ENCODE measurements around the gene EDC4. TPM values are rescaled to one million over a fixed set of nuclear protein-coding genes. Genes with fewer than 3 reads are reported as not detected.

Gene EDC4
- total and polyA plus RNA-seq, 2 experiments from 2014 or later, result 46.3 to 59.0 TPM

GRCh38 chr16:67930678-67931211, 57.9 kb downstream of the EDC4 start:
- Histone ChIP-seq H3K27ac (no peak overlapping the region), H3K4me3 (no peak overlapping the region), H3K9me2 (replicated peaks; ENCODE audit: insufficient read depth) (no peaks in the 10 kb centered on the region), H3K4me1 (ENCODE audit: insufficient read depth) (no peaks in the 10 kb centered on the region), H3K9me3 (ENCODE audit: low read depth) (no peaks in the 10 kb centered on the region), H4K20me1 (ENCODE audit: insufficient read depth, poor library complexity, severe bottlenecking) (peaks cover under 1% of the 10 kb centered on the region), H3K4me2 (no peak overlapping the region), H3K36me3 (replicated peaks; ENCODE audit: insufficient read depth, low read depth) (no peaks in the 10 kb centered on the region), H3K27me3 (no peaks in the 10 kb centered on the region), H2AFZ (no peak overlapping the region), H3K79me2 (no peaks in the 10 kb centered on the region)
- 96% methylated on average over 17 of the region's 17 CpGs for WGBS (ENCODE audit: low lambda C conversion rate, missing lambda C conversion rate)
- DNase-seq (ENCODE audit: low spot score), result no peak
- TF ChIP-seq EZH2phosphoT487 (IDR thresholded peaks at IDR 0.05; ENCODE audit: low read depth, severe bottlenecking, unreplicated experiment), result no peak
- no peak for TF ChIP-seq EZH2 (IDR thresholded peaks at IDR 0.05; ENCODE audit: borderline replicate concordance)
- TF ChIP-seq, protein P1, sequence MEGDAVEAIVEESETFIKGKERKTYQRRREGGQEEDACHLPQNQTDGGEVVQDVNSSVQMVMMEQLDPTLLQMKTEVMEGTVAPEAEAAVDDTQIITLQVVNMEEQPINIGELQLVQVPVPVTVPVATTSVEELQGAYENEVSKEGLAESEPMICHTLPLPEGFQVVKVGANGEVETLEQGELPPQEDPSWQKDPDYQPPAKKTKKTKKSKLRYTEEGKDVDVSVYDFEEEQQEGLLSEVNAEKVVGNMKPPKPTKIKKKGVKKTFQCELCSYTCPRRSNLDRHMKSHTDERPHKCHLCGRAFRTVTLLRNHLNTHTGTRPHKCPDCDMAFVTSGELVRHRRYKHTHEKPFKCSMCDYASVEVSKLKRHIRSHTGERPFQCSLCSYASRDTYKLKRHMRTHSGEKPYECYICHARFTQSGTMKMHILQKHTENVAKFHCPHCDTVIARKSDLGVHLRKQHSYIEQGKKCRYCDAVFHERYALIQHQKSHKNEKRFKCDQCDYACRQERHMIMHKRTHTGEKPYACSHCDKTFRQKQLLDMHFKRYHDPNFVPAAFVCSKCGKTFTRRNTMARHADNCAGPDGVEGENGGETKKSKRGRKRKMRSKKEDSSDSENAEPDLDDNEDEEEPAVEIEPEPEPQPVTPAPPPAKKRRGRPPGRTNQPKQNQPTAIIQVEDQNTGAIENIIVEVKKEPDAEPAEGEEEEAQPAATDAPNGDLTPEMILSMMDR (IDR thresholded peaks at IDR 0.05; ENCODE audit: poor library complexity), result no peak

Small RNA genes within 50 kb of the gene (small RNA-seq; reads per million reads assigned to genes)
- gene AC040162.2 (not detected), gene NRN1L (not detected)

Other genes with a start within 250 kb of the EDC4 start
- 0.52 and 1.7 TPM in 2 replicates for gene CARMIL2, start 227.9 kb upstream of the EDC4 start, total RNA-seq
- 2.6 and 2.9 TPM in 2 replicates for gene CARMIL2, start 227.9 kb upstream of the EDC4 start, polyA plus RNA-seq
- 17.1 and 18.5 TPM in 2 replicates for gene ACD, start 212.8 kb upstream of the EDC4 start, total RNA-seq
- 26.3 and 28.5 TPM in 2 replicates for gene ACD, start 212.8 kb upstream of the EDC4 start, polyA plus RNA-seq
- gene PARD6A, start 212.1 kb upstream of the EDC4 start, total RNA-seq, result 1.1 and 1.4 TPM in 2 replicates
- 1.8 and 3.0 TPM in 2 replicates for gene PARD6A, start 212.1 kb upstream of the EDC4 start, polyA plus RNA-seq
- gene ENKD1, start 206.3 kb upstream of the EDC4 start, total RNA-seq, result 8.3 and 10.2 TPM in 2 replicates
- gene ENKD1, start 206.3 kb upstream of the EDC4 start, polyA plus RNA-seq, result 13.1 and 16.0 TPM in 2 replicates
- gene C16orf86, start 206.2 kb upstream of the EDC4 start, total RNA-seq, result 1.7 and 2.3 TPM in 2 replicates
- 3.4 and 4.1 TPM in 2 replicates for gene C16orf86, start 206.2 kb upstream of the EDC4 start, polyA plus RNA-seq
- gene GFOD2, start 153.7 kb upstream of the EDC4 start, total RNA-seq, result 9.8 and 10.4 TPM in 2 replicates
- 7.5 and 12.4 TPM in 2 replicates for gene GFOD2, start 153.7 kb upstream of the EDC4 start, polyA plus RNA-seq
- 8.6 and 8.8 TPM in 2 replicates for gene RANBP10, start 66.5 kb upstream of the EDC4 start, total RNA-seq
- gene RANBP10, start 66.5 kb upstream of the EDC4 start, polyA plus RNA-seq, result 12.4 and 12.6 TPM in 2 replicates
- gene TSNAXIP1, start 66.2 kb upstream of the EDC4 start, total RNA-seq, result 3.1 TPM in 2 replicates
- gene TSNAXIP1, start 66.2 kb upstream of the EDC4 start, polyA plus RNA-seq, result 2.0 and 5.8 TPM in 2 replicates
- 35.4 and 40.0 TPM in 2 replicates for gene THAP11, start 30.7 kb upstream of the EDC4 start, total RNA-seq
- gene THAP11, start 30.7 kb upstream of the EDC4 start, polyA plus RNA-seq, result 36.7 and 36.9 TPM in 2 replicates
- 100 and 102 TPM in 2 replicates for gene NUTF2, start 26.1 kb upstream of the EDC4 start, total RNA-seq
- gene NUTF2, start 26.1 kb upstream of the EDC4 start, polyA plus RNA-seq, result 197 and 216 TPM in 2 replicates
- 28.5 and 38.1 TPM in 2 replicates for gene CENPT, start 25.4 kb upstream of the EDC4 start, total RNA-seq
- 84.0 and 115 TPM in 2 replicates for gene CENPT, start 25.4 kb upstream of the EDC4 start, polyA plus RNA-seq
- 0.73 TPM in 1 of 2 replicates, not detected in the other for gene NRN1L, start 11.8 kb downstream of the EDC4 start, total RNA-seq
- gene NRN1L, start 11.8 kb downstream of the EDC4 start, polyA plus RNA-seq, result 1.6 TPM in 1 of 2 replicates, not detected in the other
- gene PSKH1, start 20.2 kb downstream of the EDC4 start, total RNA-seq, result 29.2 and 30.5 TPM in 2 replicates
- 38.6 and 44.6 TPM in 2 replicates for gene PSKH1, start 20.2 kb downstream of the EDC4 start, polyA plus RNA-seq
- 0.63 TPM in 1 of 2 replicates, not detected in the other for gene CTRL, start 58.8 kb downstream of the EDC4 start, total RNA-seq
- 12.5 and 13.4 TPM in 2 replicates for gene CTRL, start 58.8 kb downstream of the EDC4 start, polyA plus RNA-seq
- gene PSMB10, start 63.8 kb downstream of the EDC4 start, total RNA-seq, result 13.7 and 27.8 TPM in 2 replicates
- gene PSMB10, start 63.8 kb downstream of the EDC4 start, polyA plus RNA-seq, result 48.7 and 52.2 TPM in 2 replicates
- gene LCAT, start 71.1 kb downstream of the EDC4 start, total RNA-seq, result 15.6 and 19.8 TPM in 2 replicates
- gene LCAT, start 71.1 kb downstream of the EDC4 start, polyA plus RNA-seq, result 44.6 and 47.3 TPM in 2 replicates
- gene SLC12A4, start 95.6 kb downstream of the EDC4 start, total RNA-seq, result 23.7 and 55.2 TPM in 2 replicates
- gene SLC12A4, start 95.6 kb downstream of the EDC4 start, polyA plus RNA-seq, result 63.9 and 65.3 TPM in 2 replicates
- not detected in 2 replicates for gene DPEP3, start 107.4 kb downstream of the EDC4 start, total RNA-seq
- gene DPEP3, start 107.4 kb downstream of the EDC4 start, polyA plus RNA-seq, result not detected in 2 replicates
- gene DPEP2, start 126.4 kb downstream of the EDC4 start, total RNA-seq, result not detected in 2 replicates
- 1.1 TPM in 1 of 2 replicates, not detected in the other for gene DPEP2, start 126.4 kb downstream of the EDC4 start, polyA plus RNA-seq
- not detected in 2 replicates for gene DPEP2NB, start 142.9 kb downstream of the EDC4 start, total RNA-seq
- not detected in 2 replicates for gene DPEP2NB, start 142.9 kb downstream of the EDC4 start, polyA plus RNA-seq
- 8.6 and 11.1 TPM in 2 replicates for gene DDX28, start 150.2 kb downstream of the EDC4 start, total RNA-seq
- 12.5 and 15.0 TPM in 2 replicates for gene DDX28, start 150.2 kb downstream of the EDC4 start, polyA plus RNA-seq
- gene DUS2, start 150.2 kb downstream of the EDC4 start, total RNA-seq, result 11.8 and 12.2 TPM in 2 replicates
- gene DUS2, start 150.2 kb downstream of the EDC4 start, polyA plus RNA-seq, result 15.6 and 18.0 TPM in 2 replicates
- 33.3 and 35.9 TPM in 2 replicates for gene NFATC3, start 212.3 kb downstream of the EDC4 start, total RNA-seq
- gene NFATC3, start 212.3 kb downstream of the EDC4 start, polyA plus RNA-seq, result 13.1 and 15.1 TPM in 2 replicates

All from hepatocyte (in vitro differentiated cells).